ENCODE results near the gene FLNC. TPM values are rescaled to one million over a fixed set of nuclear protein-coding genes. Genes with fewer than 3 reads are reported as not detected.

The FLNC gene
- total RNA-seq, 5 donors from 2014 or later (not counting 1 experiment from before 2014, with no cell fraction given): 0.05 to 0.93 (median 0.38) TPM

DNA sequence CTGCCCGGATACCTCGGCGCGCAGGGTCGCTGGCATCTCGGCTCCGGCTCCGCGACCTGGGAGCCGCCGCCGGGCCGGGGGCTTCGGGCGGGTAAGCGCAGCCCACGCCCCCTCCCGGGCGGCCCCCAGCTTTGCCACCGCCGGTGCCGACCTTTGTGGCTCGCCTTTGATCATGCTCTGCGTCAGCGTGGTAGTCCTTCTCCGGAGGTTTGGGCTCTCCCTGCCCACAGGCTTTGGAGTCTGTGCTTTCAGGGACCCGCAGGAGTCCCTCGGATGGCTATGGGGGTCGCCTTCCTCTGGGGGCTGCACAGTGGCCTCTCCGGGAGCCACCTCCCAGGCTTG, 39.7 kb downstream of the FLNC start:
- peaks cover 0 to 31% of the 10 kb centered on the region in 2 experiments for H3K27me3 ChIP-seq (replicated peaks in 1 of 2; ENCODE audit: control insufficient read depth in 2 of 2, extremely low read depth in 1 of 2, insufficient read depth in 2 of 2, low read length in 1 of 2)
- 7% methylated on average over 30 of the region's 30 CpGs for WGBS (ENCODE audit: insufficient coverage)
- ATAC-seq (replicated peaks in 1 of 4): peak; percentile 32 to 54 (median 36)
- peak overlapping the region; percentile 55 to 60 for H3K4me3 ChIP-seq (ENCODE audit: control insufficient read depth in 1 of 2, extremely low read depth in 1 of 2, low read length in 1 of 2)
- H3K4me1 ChIP-seq (ENCODE audit: control insufficient read depth in 1 of 2, extremely low read depth in 1 of 2, insufficient read depth in 2 of 2, low read length in 2 of 2): peaks cover 0 to 15% of the 10 kb centered on the region in 2 experiments
- H3K9me3 Mint-ChIP-seq: no peaks in the 10 kb centered on the region
- no peaks in the 10 kb centered on the region for H3K9me3 ChIP-seq
- DNase-seq: peak in 3 of 35 experiments; percentile 7 to 30 (median 17)
- H3K27me3 Mint-ChIP-seq: peaks cover 0 to 7% of the 10 kb centered on the region in 2 donors
- H3K4me3 Mint-ChIP-seq: peak overlapping the region; percentile 74 to 86 (median 76)
- ChIA-PET CTCF (no interaction called here), POLR2A (no interaction called here)
- H3K36me3 ChIP-seq (ENCODE audit: control insufficient read depth in 2 of 2, extremely low read depth in 1 of 2, insufficient read depth in 1 of 2, low read length in 1 of 2): peaks cover 0 to 14% of the 10 kb centered on the region in 2 donors
- H3K36me3 Mint-ChIP-seq: peaks cover 9% of the 10 kb centered on the region
- H3K27ac ChIP-seq (ENCODE audit: low read length): no peak overlapping the region
- peaks cover 18 to 24% (median 19%) of the 10 kb centered on the region in 3 donors for H3K4me1 Mint-ChIP-seq
- H3K27ac Mint-ChIP-seq: no peak overlapping the region

DNA sequence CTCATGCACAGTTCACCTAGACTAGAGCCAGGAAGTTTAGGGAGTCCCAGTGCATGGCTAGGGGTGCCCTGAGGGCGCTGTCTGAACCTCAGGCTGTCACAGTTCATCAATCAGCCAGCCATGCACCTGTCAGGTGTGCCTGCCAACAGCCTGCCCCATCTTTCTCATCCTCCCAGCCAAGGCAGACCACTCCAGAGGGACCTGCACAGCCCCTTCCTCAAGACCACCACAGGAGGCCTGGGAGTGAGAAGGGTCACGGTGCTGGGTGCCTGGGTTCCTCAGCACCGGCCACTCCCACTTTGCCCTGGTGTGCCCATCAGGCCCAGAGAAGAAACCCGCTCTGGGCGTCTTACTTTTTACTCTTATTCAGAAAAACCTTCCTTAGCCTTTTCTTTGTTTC, 40.8 kb downstream of the FLNC start:
- H3K27me3 Mint-ChIP-seq: peaks cover 0 to 7% of the 10 kb centered on the region in 2 donors
- DNase-seq (no peak), ATAC-seq (replicated peaks in 1 of 4) (no peak)
- H3K27me3 ChIP-seq (replicated peaks in 1 of 2; ENCODE audit: control insufficient read depth in 2 of 2, extremely low read depth in 1 of 2, insufficient read depth in 2 of 2, low read length in 1 of 2): peaks cover 0 to 31% of the 10 kb centered on the region in 2 experiments
- ChIA-PET CTCF (interaction anchor here in 1 of 2 donors (0.9 kb wide), 1 partner anchor 14 kb away, joined by 3 read pairs; no protein-coding TSS in a partner anchor), POLR2A (no interaction called here)
- H3K27ac ChIP-seq (ENCODE audit: low read length): no peak overlapping the region
- no peaks in the 10 kb centered on the region for H3K9me3 Mint-ChIP-seq
- H3K36me3 ChIP-seq (ENCODE audit: control insufficient read depth in 2 of 2, extremely low read depth in 1 of 2, insufficient read depth in 1 of 2, low read length in 1 of 2): peaks cover 0 to 3% of the 10 kb centered on the region in 2 donors
- H3K36me3 Mint-ChIP-seq: no peaks in the 10 kb centered on the region
- peaks cover 0 to 15% of the 10 kb centered on the region in 2 experiments for H3K4me1 ChIP-seq (ENCODE audit: control insufficient read depth in 1 of 2, extremely low read depth in 1 of 2, insufficient read depth in 2 of 2, low read length in 2 of 2)
- H3K4me3 ChIP-seq (ENCODE audit: control insufficient read depth in 1 of 2, extremely low read depth in 1 of 2, low read length in 1 of 2): no peak overlapping the region
- WGBS (ENCODE audit: insufficient coverage): 86% methylated on average over 2 of the region's 5 CpGs
- H3K9me3 ChIP-seq: no peaks in the 10 kb centered on the region
- no peak overlapping the region for H3K27ac Mint-ChIP-seq
- H3K4me1 Mint-ChIP-seq: peaks cover 8 to 14% (median 11%) of the 10 kb centered on the region in 3 donors
- peak overlapping the region in 2 of 3 donors; percentile 41 to 86 for H3K4me3 Mint-ChIP-seq

DNA sequence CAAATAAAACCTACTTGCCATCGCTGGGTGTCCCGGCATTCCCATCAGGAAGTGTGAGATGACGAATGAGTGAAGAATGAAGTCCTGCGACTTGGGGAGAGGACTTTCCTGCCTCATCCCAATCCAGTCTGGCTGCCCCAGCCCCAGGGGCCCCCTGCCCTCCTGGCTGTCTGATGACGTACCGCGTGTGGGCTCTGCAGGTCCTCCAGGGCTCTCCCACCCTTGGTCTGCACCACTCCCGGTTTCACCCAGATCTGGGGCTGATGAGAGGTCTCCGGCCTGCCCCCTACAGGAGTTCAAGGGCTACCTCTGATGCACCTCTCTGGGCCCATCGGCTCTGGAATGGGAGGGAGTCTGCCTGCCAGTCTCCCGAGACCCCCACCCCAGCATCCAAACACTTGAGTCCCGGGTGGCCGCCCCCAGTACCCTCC, 42.2 kb downstream of the FLNC start:
- no peak overlapping the region for H3K27ac ChIP-seq (ENCODE audit: low read length)
- peaks cover 8 to 11% (median 11%) of the 10 kb centered on the region in 3 donors for H3K4me1 Mint-ChIP-seq
- ATAC-seq (replicated peaks in 1 of 4): no peak
- no peaks in the 10 kb centered on the region for H3K36me3 ChIP-seq (ENCODE audit: control insufficient read depth in 2 of 2, extremely low read depth in 1 of 2, insufficient read depth in 1 of 2, low read length in 1 of 2)
- H3K4me1 ChIP-seq (ENCODE audit: control insufficient read depth in 1 of 2, extremely low read depth in 1 of 2, insufficient read depth in 2 of 2, low read length in 2 of 2): peaks cover 0 to 15% of the 10 kb centered on the region in 2 experiments
- peaks cover 0 to 38% of the 10 kb centered on the region in 2 experiments for H3K27me3 ChIP-seq (replicated peaks in 1 of 2; ENCODE audit: control insufficient read depth in 2 of 2, extremely low read depth in 1 of 2, insufficient read depth in 2 of 2, low read length in 1 of 2)
- ChIA-PET POLR2A (no interaction called here), CTCF (interaction anchor here in 1 of 2 donors (0.5 to 0.6 kb wide), 2 partner anchors 40 to 458 kb away, joined by 4 to 7 read pairs; no protein-coding TSS in a partner anchor)
- H3K4me3 ChIP-seq (ENCODE audit: control insufficient read depth in 1 of 2, extremely low read depth in 1 of 2, low read length in 1 of 2): no peak overlapping the region
- 95% methylated on average over 6 of the region's 13 CpGs for WGBS (ENCODE audit: insufficient coverage)
- H3K4me3 Mint-ChIP-seq: no peak overlapping the region
- H3K36me3 Mint-ChIP-seq: no peaks in the 10 kb centered on the region
- H3K27me3 Mint-ChIP-seq: peaks cover 0 to 7% of the 10 kb centered on the region in 2 donors
- H3K9me3 Mint-ChIP-seq: no peaks in the 10 kb centered on the region
- DNase-seq: no peak
- no peaks in the 10 kb centered on the region for H3K9me3 ChIP-seq
- no peak overlapping the region for H3K27ac Mint-ChIP-seq

DNA sequence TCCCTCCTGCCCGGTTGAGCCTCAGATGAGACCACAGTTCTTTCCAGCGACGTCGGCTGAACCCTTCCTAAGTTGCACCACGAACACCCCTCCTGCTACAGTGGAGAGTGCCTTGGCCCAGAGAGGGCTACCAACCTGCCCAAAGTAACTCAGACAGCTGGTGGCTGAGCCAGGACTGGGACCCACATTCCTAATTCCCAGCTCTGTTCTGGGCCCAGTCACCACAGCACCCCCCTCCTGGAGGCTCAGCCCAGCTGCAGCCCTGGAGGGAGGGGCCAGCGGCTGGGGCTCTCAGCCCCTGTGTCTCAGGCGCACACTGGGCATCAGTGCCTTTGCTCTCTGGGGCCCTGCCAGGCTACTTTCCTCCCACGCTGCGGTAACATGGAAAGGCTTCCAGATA, 43.0 kb downstream of the FLNC start:
- no peak overlapping the region for H3K4me3 Mint-ChIP-seq
- no peaks in the 10 kb centered on the region for H3K36me3 Mint-ChIP-seq
- ATAC-seq (replicated peaks in 1 of 4) (no peak), DNase-seq (no peak)
- Histone ChIP-seq H3K9me3 (no peaks in the 10 kb centered on the region), H3K4me1 (ENCODE audit: control insufficient read depth in 1 of 2, extremely low read depth in 1 of 2, insufficient read depth in 2 of 2, low read length in 2 of 2) (peaks cover 2 to 19% of the 10 kb centered on the region in 2 experiments), H3K27me3 (replicated peaks in 1 of 2; ENCODE audit: control insufficient read depth in 2 of 2, extremely low read depth in 1 of 2, insufficient read depth in 2 of 2, low read length in 1 of 2) (peaks cover 0 to 35% of the 10 kb centered on the region in 2 experiments), H3K36me3 (ENCODE audit: control insufficient read depth in 2 of 2, extremely low read depth in 1 of 2, insufficient read depth in 1 of 2, low read length in 1 of 2) (no peaks in the 10 kb centered on the region), H3K27ac (ENCODE audit: low read length) (no peak overlapping the region), H3K4me3 (ENCODE audit: control insufficient read depth in 1 of 2, extremely low read depth in 1 of 2, low read length in 1 of 2) (no peak overlapping the region)
- 96% methylated on average over 7 of the region's 9 CpGs for WGBS (ENCODE audit: insufficient coverage)
- peaks cover 0 to 7% of the 10 kb centered on the region in 2 donors for H3K27me3 Mint-ChIP-seq
- peaks cover 7 to 9% (median 8%) of the 10 kb centered on the region in 3 donors for H3K4me1 Mint-ChIP-seq
- ChIA-PET POLR2A (no interaction called here), CTCF (interaction anchor here in 1 of 2 donors (0.8 kb wide), 1 partner anchor 8 kb away, joined by 3 read pairs; no protein-coding TSS in a partner anchor)
- H3K9me3 Mint-ChIP-seq: no peaks in the 10 kb centered on the region
- H3K27ac Mint-ChIP-seq: no peak overlapping the region

DNA sequence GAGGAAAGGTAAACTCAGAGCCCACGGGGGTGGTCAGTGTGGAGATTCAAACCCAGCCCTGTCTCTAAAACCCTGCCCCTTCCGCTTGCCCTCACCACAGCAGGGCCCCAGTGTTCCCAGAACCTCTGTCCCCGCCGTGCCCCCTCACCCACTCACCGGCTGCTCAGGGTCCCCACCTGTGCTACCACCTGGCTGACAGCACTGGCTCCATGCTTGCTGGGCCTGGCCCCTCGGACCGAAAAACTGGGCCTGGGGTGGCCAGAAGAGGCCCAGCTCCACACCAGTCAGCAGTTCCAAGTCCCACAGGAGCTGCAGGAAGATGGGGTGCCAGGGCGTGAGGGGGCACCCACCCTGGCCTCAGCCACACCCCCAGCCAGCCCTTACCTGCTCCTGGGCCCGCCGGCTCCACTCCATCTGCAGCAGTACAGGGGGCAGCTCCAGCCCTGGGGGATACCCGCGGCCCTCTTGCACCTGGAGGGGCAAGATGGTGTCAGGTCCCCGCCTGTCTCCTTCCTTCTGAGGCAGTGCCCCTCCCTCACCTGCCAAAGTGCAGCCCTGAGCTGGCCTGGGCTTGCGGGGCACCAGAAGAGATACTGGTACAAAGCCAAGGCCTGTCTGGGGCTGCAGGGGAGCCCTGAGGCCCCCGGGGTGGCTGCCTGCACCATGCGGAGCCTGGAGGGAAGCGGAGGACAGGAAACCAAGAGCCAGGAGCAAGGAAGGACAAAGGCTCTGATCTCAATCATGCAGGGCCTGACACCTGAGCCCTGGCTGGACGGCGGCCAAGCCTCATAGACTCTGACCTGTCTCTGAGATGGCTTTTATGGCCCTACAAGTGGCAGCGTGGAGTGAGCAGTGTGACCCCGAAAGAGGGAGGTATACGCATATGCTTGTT, 44.2 kb downstream of the FLNC start:
- Mint-ChIP-seq H3K27ac (no peak overlapping the region), H3K4me3 (no peak overlapping the region)
- POLR2A ChIA-PET: no interaction called here

DNA sequence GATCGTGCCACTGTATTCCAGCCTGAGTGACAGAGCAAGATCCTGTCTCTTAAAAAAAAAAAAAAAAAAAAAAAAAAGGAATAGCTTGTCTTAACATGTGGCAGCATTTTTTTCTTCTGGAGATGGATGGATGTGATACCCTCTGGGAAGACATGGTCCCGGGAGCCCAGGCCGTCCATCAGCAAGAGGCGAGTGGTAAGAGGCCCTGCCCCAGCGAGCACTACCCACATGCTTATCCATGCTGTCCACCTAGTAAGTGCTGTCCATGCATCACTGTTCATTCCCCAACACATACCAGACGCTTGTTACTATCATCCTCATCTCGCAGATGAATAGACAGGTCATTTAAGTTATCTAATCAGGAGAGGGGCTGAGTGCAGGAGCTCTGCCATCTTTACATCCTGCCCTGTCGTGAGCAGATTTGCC, 45.3 kb downstream of the FLNC start:
- no peaks in the 10 kb centered on the region for H3K36me3 Mint-ChIP-seq
- Histone ChIP-seq H3K27me3 (replicated peaks in 1 of 2; ENCODE audit: control insufficient read depth in 2 of 2, extremely low read depth in 1 of 2, insufficient read depth in 2 of 2, low read length in 1 of 2) (peaks cover 0 to 26% of the 10 kb centered on the region in 2 experiments), H3K4me3 (ENCODE audit: control insufficient read depth in 1 of 2, extremely low read depth in 1 of 2, low read length in 1 of 2) (no peak overlapping the region), H3K36me3 (ENCODE audit: control insufficient read depth in 2 of 2, extremely low read depth in 1 of 2, insufficient read depth in 1 of 2, low read length in 1 of 2) (no peaks in the 10 kb centered on the region), H3K27ac (ENCODE audit: low read length) (no peak overlapping the region), H3K9me3 (no peaks in the 10 kb centered on the region), H3K4me1 (ENCODE audit: control insufficient read depth in 1 of 2, extremely low read depth in 1 of 2, insufficient read depth in 2 of 2, low read length in 2 of 2) (peaks cover 2 to 4% of the 10 kb centered on the region in 2 experiments)
- ATAC-seq (replicated peaks in 1 of 4) (no peak), DNase-seq (no peak)
- POLR2A ChIA-PET: interaction anchor here in 1 of 2 donors (0.6 kb wide), 1 partner anchor 467 kb away, joined by 3 read pairs; no protein-coding TSS in a partner anchor
- H3K4me1 Mint-ChIP-seq: peaks cover 0 to 1% (median 0%) of the 10 kb centered on the region in 3 donors
- H3K4me3 Mint-ChIP-seq: no peak overlapping the region
- peaks cover 0 to 3% of the 10 kb centered on the region in 2 donors for H3K27me3 Mint-ChIP-seq
- CTCF ChIA-PET: interaction anchor here in 1 of 2 donors (0.7 kb wide), 2 partner anchors 436 to 588 kb away, joined by 3 to 5 read pairs; no protein-coding TSS in a partner anchor
- H3K27ac Mint-ChIP-seq: no peak overlapping the region
- WGBS (ENCODE audit: insufficient coverage): 93% methylated on average over 6 of the region's 8 CpGs
- H3K9me3 Mint-ChIP-seq: no peaks in the 10 kb centered on the region

More for the DNA sequence above, 44.2 kb downstream of the FLNC start:
- no peaks in the 10 kb centered on the region for H3K36me3 ChIP-seq (ENCODE audit: control insufficient read depth in 2 of 2, extremely low read depth in 1 of 2, insufficient read depth in 1 of 2, low read length in 1 of 2)
- Mint-ChIP-seq H3K36me3 (no peaks in the 10 kb centered on the region), H3K27me3 (peaks cover 0 to 7% of the 10 kb centered on the region in 2 donors), H3K4me1 (peaks cover 4 to 8% (median 5%) of the 10 kb centered on the region in 3 donors), H3K9me3 (no peaks in the 10 kb centered on the region)
- H3K4me3 ChIP-seq (ENCODE audit: control insufficient read depth in 1 of 2, extremely low read depth in 1 of 2, low read length in 1 of 2): no peak overlapping the region
- peaks cover 0 to 33% of the 10 kb centered on the region in 2 experiments for H3K27me3 ChIP-seq (replicated peaks in 1 of 2; ENCODE audit: control insufficient read depth in 2 of 2, extremely low read depth in 1 of 2, insufficient read depth in 2 of 2, low read length in 1 of 2)
- DNase-seq (no peak), ATAC-seq (replicated peaks in 1 of 4) (no peak)
- 91% methylated on average over 20 of the region's 22 CpGs for WGBS (ENCODE audit: insufficient coverage)
- H3K27ac ChIP-seq (ENCODE audit: low read length): no peak overlapping the region
- no peaks in the 10 kb centered on the region for H3K9me3 ChIP-seq
- CTCF ChIA-PET: no interaction called here
- H3K4me1 ChIP-seq (ENCODE audit: control insufficient read depth in 1 of 2, extremely low read depth in 1 of 2, insufficient read depth in 2 of 2, low read length in 2 of 2): peaks cover 2 to 11% of the 10 kb centered on the region in 2 experiments

Measured in T-cell (primary cell).